LHCN-M2 (cell line): ENCODE measurements around the gene TOP3B. TPM values are rescaled to one million over a fixed set of nuclear protein-coding genes. Genes with fewer than 3 reads are reported as not detected.

Source experiments
- DNase-seq: peaks from one replicate; pipeline ENCODE4 v3.0.0-alpha.2; 2012; ENCODE audit warnings: low read depth
- total RNA-seq: library from RNA; depleted of rRNA; stranded (reverse); fragments of >200 nt; gene quantifications from 2 replicates; pipeline ENCODE4 v1.2.3, GENCODE V29; 2014

Gene TOP3B
- total RNA-seq, 1 experiment from 2014 or later, result 27.4 TPM

GRCh38 chr22:21981874-21982273 is 713 bp downstream of the TOP3B start:
- DNase-seq, result no peak

GRCh38 chr22:21980547-21980946 is 2.0 kb downstream of the TOP3B start:
- no peak for DNase-seq

DNA sequence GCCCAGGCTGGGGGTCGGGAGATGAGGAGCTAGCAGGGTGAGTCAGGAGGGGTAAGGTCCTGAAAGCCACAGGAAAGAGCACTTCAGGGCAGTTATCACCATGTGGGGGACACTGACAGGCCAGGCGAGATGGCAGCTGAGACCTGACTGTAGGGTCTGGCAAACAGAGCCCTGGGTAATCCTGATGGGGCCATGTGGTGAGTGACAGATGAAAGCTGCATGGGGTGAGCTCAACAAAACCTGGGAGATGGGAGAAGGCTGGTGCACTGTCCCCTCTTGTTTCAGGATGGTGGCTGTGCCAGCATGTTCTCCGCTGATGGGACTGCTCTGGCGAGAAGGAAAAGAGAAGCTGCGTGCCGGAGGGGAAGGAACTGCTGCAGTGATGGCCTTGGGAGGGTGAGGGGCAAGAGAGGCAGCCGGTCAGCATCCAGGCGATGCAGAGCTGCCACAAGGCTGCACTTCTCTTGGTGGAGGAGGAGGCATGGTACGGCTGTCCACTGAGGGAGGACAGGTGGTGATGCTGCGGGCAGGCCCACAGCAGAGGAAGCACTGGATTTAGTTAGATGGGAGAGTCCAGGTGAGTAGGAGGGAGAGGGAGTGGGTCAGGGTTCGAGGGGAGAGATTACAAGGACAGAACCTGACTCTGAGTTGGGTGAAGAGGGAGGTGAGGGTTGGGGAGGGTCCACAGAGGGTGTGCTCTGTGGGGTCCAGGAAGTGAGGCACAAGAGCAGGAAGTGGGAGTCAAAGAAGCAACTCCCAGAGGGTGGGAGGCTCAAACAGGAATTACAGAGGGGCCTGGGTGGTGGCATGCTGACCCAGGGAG is 3.8 kb downstream of the TOP3B start:
- DNase-seq, result no peak

- DNase-seq, result no peak
These were observed 4.8 kb downstream of the TOP3B start for GRCh38 chr22:21977814-21978213.

DNA sequence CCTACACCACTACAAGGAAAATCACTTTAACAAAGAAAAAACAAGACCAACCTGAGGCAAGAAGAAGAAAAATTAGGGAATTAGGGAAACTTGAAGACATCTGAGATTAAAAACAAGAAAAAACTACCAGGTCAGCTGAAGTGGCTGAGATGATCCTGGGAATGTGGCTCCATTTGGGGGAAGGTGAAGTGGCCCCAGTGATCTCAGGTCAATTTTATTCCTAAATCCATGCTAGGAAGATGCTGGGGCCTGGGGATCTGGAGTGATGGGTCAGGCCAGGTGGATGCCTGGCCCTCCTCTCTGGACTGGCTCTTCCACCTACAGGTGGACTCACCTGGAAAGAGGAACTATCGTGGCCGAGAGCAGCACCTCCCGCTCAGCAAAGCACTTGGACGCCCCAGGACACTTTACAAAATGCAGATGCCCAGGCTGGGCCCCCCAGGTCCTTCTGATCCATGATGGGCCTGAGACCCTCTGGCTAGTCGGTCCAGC is 6.7 kb downstream of the TOP3B start:
- DNase-seq, result no peak

DNA sequence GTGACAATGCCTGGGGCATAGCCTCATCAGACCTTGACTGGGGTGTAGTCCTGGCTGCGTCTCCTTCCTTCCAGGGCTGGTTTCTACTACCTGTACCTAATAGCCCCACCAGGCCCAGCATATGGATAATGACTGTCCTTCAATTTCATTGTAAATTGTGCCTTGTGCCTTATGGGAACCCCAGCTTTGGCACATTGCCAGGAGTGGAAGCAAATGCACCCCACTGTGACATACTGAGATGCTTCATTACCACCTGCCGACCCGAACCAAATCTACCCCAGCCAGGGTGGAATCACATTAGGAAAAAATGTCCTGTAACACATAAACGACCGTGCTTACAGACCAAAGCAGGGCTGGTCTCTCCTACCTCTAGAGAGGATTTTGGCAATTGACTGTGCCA is 7.3 kb downstream of the TOP3B start:
- no peak for DNase-seq

GRCh38 chr22:21974058-21974649 is 8.4 kb downstream of the TOP3B start:
- DNase-seq, result no peak

DNA sequence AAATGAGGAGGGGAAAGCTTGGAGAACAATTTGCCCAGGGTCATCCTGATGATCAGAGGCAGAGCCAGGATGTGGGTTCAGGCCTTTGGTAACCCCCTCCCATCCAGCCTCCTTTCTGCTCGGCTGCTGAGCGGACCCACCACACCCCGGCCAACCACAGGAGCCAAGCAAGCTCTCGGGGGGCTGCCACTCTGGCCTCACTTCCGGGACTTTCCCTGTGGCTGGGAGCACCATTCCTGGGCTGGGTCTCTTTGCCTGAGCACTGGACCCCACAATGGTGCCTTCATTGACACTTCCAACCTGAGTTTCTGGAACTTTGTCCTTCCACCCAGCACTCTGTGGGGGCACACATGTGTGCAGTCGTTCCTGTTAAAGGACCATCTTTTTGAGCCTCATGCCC is 9.8 kb downstream of the TOP3B start:
- DNase-seq, result no peak

DNA sequence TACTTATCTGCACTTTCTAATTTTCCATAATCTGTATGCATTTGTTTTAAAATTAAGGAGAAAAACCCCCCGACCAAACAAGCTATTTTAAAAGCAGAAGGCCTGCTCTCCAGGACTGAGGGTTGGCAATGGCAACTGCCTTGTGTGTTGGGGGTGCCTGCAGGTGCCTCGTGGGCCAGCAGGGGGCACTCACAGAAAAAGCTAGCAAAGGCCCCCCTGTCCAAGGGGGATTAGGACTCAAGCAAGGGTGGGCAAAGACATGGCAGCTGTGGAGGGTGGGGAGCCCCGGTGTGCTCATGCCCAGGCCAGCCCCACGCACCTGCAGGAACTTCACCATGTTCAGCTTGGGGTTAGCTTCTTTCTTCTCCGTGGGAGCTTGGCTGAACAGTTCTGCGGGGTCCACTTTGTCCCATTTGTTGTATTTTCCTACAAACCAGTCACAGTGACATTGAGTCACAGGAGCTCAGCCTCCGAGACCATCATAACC is 10.3 kb downstream of the TOP3B start:
- no peak for DNase-seq

GRCh38 chr22:21971858-21972275 is 10.7 kb downstream of the TOP3B start:
- no peak for DNase-seq

DNA sequence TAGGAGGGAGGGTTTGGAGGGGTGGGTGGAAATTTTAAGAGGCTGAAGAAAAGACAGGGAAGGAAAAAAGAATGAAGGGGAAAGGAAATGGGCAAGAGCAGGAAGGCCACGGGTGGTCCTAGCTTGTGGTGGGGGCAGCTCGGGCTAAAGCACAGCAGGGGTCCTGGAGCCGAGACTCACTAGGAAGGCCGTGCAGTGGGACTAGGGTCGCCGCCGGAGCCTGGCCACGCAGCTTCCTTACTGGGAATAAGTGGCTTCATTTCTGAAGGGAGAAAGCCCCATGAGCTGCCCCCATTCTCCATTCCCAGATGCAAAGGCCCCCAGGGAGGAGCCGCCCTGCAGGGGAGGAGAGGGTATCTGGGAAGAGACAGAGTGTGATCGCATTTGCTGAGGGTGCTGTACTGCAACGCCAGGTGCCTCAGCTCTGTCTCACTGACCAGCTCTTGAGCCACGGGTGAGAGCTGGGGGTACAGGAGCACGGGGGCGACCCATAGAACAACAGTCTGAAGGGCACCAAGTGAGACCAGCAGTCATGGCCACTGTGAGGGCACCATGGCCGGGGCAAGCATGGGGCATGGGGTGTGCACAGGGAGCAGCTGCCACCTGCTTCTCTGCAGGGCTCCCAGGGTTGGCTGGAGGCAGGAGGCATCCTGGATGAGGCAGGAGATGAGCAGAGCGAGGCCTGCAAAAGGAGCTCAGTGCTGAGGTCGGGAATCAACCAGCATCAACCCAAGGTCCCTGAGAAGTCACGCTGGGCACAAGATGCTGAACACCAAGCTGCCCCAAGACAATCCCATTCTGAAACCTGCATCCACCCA is 11.6 kb downstream of the TOP3B start:
- DNase-seq, result no peak

- DNase-seq, result no peak
These were observed 12.4 kb downstream of the TOP3B start for GRCh38 chr22:21970037-21970799.

DNA sequence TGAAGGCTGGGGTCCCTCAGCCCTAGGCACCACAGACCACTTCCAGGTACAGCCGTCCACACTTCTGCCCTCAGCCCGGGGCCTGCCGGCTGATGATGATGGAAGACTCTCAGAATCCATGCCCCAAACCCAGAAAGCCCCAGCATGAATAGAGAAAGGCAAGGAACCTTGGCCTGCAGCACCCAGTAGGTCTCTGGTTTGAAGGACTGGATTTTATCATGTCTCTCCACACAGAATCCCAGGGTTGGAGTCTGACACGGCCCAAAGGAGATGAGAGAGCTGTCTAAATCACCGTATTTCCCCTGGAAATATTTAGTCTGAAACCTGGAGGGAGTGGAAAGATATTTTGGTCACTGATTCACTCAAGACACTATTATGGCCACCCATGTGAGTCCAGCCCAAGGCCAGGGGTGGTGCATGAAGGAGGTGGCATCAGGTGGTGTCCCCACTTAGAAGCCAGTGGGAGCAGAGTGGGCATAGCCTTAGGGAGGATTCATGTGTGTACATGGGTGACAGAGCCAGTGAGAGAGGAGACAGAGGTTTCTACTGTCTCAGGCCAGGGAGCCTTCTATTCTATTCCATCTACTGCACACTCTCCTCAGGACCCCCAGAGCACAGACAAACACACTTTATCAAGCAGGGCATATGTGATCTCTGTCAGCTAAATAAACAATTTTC is 14.0 kb downstream of the TOP3B start:
- no peak for DNase-seq

- DNase-seq, result no peak
These were observed 14.8 kb downstream of the TOP3B start for GRCh38 chr22:21967693-21968271.

DNA sequence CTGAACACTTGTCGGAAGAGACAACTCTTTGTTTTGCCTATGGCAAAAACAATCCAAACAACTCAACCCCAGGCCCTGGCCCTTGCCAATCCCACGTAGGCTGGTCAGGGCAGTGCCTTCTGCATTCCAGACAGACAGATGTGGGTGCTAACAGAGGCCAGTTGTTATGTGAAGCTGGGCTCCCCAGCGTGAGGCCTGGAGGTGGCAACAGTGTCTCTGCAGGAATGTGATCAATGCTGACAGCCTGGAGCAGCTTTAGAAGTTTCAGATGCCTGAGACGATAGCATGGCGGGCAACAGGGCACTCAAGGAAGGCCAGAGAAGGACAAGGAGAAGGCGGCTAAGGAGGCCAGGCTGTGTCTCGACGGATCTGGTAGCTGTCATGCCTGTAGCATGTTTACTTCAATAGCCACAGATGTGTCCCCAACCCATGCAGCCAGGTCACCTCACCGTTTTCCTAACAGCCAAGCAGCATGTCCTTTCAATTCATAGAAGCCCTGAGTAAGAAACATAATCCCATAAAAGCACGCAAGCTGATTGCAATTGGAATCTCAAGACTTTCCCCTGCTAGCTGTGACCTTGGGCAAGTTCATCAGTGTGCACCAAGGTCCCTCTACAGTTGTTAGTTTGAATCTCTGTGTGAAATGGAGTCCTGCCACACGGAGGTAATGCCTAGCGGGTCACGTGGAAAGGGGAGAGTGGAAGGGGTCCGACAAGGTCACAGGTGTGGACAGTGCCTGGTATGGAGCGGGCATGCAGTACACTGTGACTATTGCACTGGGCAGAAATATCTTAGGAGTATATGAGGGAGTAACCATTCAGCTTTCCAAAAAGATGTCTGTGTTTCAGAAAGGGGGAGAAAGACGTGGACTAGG is 15.7 kb downstream of the TOP3B start:
- no peak for DNase-seq

DNA sequence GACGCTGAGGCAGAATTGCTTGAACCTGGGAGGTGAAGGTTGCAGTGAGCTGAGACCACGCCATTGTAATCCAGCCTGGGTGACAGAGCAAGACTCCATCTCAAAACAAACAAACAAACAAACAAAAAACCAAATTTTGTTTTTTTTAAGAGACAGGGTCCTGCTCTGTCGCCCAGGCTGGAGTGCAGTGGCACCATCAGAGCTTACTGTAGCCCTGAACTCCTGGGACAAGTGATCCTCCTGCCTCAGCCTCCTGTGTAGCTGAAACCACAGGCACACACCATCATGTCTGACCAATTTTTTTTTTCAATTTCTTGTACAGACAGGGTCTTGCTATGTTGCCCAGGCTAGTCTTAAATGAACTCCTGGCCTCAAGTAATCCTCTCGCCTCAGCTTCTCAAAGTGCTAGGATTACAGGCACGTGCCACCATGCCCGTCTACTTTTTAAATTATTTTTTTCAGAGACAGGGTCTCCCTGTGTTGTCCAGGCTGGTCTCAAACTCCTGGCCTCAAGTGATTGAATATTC is 16.8 kb downstream of the TOP3B start:
- DNase-seq, result no peak

- no peak for DNase-seq
These were observed 17.6 kb downstream of the TOP3B start for GRCh38 chr22:21964918-21965484.

DNA sequence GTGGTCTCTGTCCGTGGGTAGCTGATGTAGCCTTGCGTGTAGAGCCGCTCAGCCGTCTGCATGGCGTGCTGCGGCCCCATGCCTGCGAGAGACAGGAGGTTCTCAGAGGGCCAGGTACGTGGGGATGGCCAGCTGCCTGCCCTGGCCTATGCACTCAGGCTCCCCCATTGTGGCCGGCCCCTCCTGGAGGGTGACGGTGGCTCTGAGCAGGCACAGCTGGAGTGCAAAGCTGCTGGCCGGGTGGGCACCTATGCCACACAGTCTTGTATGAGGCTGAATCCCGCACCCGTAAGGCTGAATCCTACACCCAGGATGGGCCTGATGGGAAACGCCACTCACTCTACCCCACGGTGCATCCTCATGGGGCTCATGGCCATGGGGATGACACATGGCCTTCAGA is 18.4 kb downstream of the TOP3B start:
- no peak for DNase-seq

DNA sequence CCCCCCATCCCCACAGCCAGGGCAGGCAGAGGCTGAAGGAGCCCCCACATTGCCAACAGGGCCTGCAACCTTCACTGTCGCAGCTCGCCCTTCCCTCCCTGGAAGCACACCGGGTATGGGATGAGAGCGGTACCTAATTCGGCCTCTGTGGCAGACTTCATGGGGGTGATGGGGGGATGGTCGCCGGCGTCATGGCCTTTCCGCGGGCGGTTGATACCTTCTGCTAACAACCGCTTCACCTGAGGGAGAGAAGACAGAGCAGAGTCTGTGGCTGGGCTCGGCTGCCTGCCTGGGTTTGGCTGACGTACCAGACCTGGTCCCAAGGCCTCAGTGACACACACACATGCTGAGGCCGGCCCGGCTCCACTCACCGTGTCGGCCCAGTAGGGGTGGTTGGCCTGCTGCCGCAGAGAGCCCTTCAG is 18.8 kb downstream of the TOP3B start:
- DNase-seq, result no peak
